Neural progenitor cell (in vitro differentiated cells): Measurements from ENCODE around the gene CLEC20A. TPM values are rescaled to one million over a fixed set of nuclear protein-coding genes. Genes with fewer than 3 reads are reported as not detected.
A peak's percentile ranks its signal among the peaks of the same experiment; 100 is the strongest.

Experiments used
- DNase-seq: peaks from one replicate; pipeline ENCODE4 v3.0.0-alpha.2; 2016; ENCODE audit warnings: low spot score
- H2AFZ ChIP-seq: fragments of 200-600 bp; sonication (generic); replicated peaks from 2 replicates; pipeline ENCODE4 v1.6.1; 2016; ENCODE audit warnings: antibody characterized with exemption
- H3F3A ChIP-seq: fragments of 200-600 bp; sonication (generic); 2 replicates; pipeline ENCODE4 v1.6.1; 2016; ENCODE audit warnings: antibody characterized with exemption, low read depth
- H3K27ac ChIP-seq: fragments of 200-600 bp; sonication (generic); 2 replicates; pipeline ENCODE4 v1.5.1; 2016; ENCODE audit warnings: mild to moderate bottlenecking
- H3K27me3 ChIP-seq: fragments of 200-600 bp; sonication (generic); 2 replicates; pipeline ENCODE4 v1.6.1; 2016; ENCODE audit warnings: mild to moderate bottlenecking, moderate library complexity
- H3K36me3 ChIP-seq: fragments of 200-600 bp; sonication (generic); 2 replicates; pipeline ENCODE4 v1.5.1; 2016
- H3K4me1 ChIP-seq: fragments of 200-600 bp; sonication (generic); 2 replicates; pipeline ENCODE4 v1.6.1; 2016; ENCODE audit warnings: mixed run types
- H3K4me2 ChIP-seq: fragments of 200-600 bp; sonication (generic); 2 replicates; pipeline ENCODE4 v1.6.1; 2016
- H3K4me3 ChIP-seq: fragments of 200-600 bp; sonication (generic); 2 replicates; pipeline ENCODE4 v1.5.1; 2016
- H3K79me2 ChIP-seq: fragments of 200-600 bp; sonication (generic); 2 replicates; pipeline ENCODE4 v1.6.1; 2016; ENCODE audit warnings: low read depth
- H3K9ac ChIP-seq: fragments of 200-600 bp; sonication (generic); 2 replicates; pipeline ENCODE4 v1.6.1; 2016
- H3K9me3 ChIP-seq: fragments of 200-600 bp; sonication (generic); 2 replicates; pipeline ENCODE4 v1.5.1; 2016; ENCODE audit warnings: low read depth
- H4K20me1 ChIP-seq: fragments of 200-600 bp; sonication (generic); 2 replicates; pipeline ENCODE4 v1.6.1; 2016; ENCODE audit warnings: low read depth
- H3K27ac Mint-ChIP-seq: 3 replicates; pipeline ENCODE4 v1.8.0; 2021; ENCODE audit warnings: mixed read lengths
- H3K27me3 Mint-ChIP-seq: 2 replicates; pipeline ENCODE4 v1.8.0; 2022; ENCODE audit warnings: low read depth, mild to moderate bottlenecking, inconsistent platforms, moderate library complexity, mixed read lengths; ENCODE audit not compliant: insufficient read depth
- H3K36me3 Mint-ChIP-seq: 3 replicates; pipeline ENCODE4 v1.8.0; 2021; ENCODE audit warnings: mixed read lengths
- H3K4me1 Mint-ChIP-seq: 3 replicates; pipeline ENCODE4 v1.8.0; 2021; ENCODE audit warnings: mixed read lengths
- H3K4me3 Mint-ChIP-seq: 3 replicates; pipeline ENCODE4 v1.8.0; 2021; ENCODE audit warnings: mild to moderate bottlenecking, moderate library complexity, mixed read lengths
- H3K9me3 Mint-ChIP-seq: 3 replicates; pipeline ENCODE4 v1.8.0; 2020; ENCODE audit warnings: mixed read lengths
- EZH2 ChIP-seq: fragments of 200-600 bp; sonication (generic); IDR thresholded peaks from 2 replicates; pipeline ENCODE4 v1.6.1; 2017; ENCODE audit warnings: antibody characterized with exemption, mild to moderate bottlenecking, moderate library complexity
- EZH2phosphoT487 ChIP-seq: fragments of 200-600 bp; sonication (generic); IDR thresholded peaks from 2 replicates; pipeline ENCODE4 v1.6.1; 2017; ENCODE audit warnings: antibody characterized with exemption
- total RNA-seq: library from RNA; depleted of rRNA; stranded (reverse); fragments of >200 nt; gene quantifications from 2 replicates; pipeline ENCODE4 v1.2.3, GENCODE V29; 2015; ENCODE audit warnings: low replicate concordance
- TF ChIP-seq, protein P1 (sequence below): fragments of 200-600 bp; sonication (generic); IDR thresholded peaks from 2 replicates; pipeline ENCODE4 v1.5.1; 2017; ENCODE audit warnings: antibody characterized with exemption, mild to moderate bottlenecking

Gene CLEC20A
- total RNA-seq, 1 donor from 2014 or later = not detected

DNA sequence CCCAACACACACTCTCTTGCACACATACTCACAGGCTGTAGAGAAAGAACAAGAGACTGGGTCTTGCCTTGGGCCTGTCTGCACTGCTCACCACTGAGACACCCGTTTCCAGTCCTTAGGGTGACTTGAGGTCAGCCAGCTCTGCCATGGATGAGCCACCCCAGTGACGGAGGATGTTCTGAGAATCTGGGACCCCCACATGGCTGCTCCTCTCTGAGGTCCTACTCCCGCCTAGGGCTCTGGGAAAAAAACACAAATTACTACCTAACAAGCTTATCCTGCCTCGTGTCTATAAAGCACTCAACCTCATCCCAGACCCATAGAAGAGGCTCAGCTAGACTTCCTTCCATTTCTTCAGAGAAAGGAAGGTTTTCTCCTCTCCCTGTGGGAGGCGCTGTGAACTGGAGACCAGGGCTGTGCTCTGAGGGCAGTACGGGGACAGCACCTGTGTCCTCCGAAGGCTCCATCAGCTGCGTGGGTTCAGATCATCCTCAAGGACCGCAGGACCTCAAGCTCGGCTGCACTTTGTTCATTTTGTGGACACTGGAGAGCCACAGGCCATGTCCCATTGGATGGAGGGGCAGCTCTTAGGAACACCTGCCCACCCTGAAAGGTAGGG is 4.3 kb upstream of the CLEC20A start:
- TF ChIP-seq, protein P1, sequence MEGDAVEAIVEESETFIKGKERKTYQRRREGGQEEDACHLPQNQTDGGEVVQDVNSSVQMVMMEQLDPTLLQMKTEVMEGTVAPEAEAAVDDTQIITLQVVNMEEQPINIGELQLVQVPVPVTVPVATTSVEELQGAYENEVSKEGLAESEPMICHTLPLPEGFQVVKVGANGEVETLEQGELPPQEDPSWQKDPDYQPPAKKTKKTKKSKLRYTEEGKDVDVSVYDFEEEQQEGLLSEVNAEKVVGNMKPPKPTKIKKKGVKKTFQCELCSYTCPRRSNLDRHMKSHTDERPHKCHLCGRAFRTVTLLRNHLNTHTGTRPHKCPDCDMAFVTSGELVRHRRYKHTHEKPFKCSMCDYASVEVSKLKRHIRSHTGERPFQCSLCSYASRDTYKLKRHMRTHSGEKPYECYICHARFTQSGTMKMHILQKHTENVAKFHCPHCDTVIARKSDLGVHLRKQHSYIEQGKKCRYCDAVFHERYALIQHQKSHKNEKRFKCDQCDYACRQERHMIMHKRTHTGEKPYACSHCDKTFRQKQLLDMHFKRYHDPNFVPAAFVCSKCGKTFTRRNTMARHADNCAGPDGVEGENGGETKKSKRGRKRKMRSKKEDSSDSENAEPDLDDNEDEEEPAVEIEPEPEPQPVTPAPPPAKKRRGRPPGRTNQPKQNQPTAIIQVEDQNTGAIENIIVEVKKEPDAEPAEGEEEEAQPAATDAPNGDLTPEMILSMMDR = no peak
- no peak for TF ChIP-seq EZH2phosphoT487
- TF ChIP-seq EZH2 = no peak
- no peaks in the 10 kb centered on the region for H3K36me3 Mint-ChIP-seq
- peak overlapping the region; percentile 65 for H2AFZ ChIP-seq
- peaks cover 3% of the 10 kb centered on the region for H3F3A ChIP-seq
- H3K9me3 Mint-ChIP-seq = no peaks in the 10 kb centered on the region
- no peaks in the 10 kb centered on the region for H3K36me3 ChIP-seq
- no peak for DNase-seq
- no peak overlapping the region for H3K27ac Mint-ChIP-seq
- no peaks in the 10 kb centered on the region for H3K79me2 ChIP-seq
- H3K4me2 ChIP-seq = no peak overlapping the region
- no peak overlapping the region for H3K4me3 ChIP-seq
- peaks cover 9% of the 10 kb centered on the region for H3K4me1 Mint-ChIP-seq
- no peak overlapping the region for H3K9ac ChIP-seq
- H3K27ac ChIP-seq = no peak overlapping the region
- H3K27me3 ChIP-seq = no peaks in the 10 kb centered on the region
- H3K27me3 Mint-ChIP-seq = peaks cover 2% of the 10 kb centered on the region
- H4K20me1 ChIP-seq = no peaks in the 10 kb centered on the region
- no peak overlapping the region for H3K4me3 Mint-ChIP-seq
- no peaks in the 10 kb centered on the region for H3K4me1 ChIP-seq
- no peaks in the 10 kb centered on the region for H3K9me3 ChIP-seq

DNA sequence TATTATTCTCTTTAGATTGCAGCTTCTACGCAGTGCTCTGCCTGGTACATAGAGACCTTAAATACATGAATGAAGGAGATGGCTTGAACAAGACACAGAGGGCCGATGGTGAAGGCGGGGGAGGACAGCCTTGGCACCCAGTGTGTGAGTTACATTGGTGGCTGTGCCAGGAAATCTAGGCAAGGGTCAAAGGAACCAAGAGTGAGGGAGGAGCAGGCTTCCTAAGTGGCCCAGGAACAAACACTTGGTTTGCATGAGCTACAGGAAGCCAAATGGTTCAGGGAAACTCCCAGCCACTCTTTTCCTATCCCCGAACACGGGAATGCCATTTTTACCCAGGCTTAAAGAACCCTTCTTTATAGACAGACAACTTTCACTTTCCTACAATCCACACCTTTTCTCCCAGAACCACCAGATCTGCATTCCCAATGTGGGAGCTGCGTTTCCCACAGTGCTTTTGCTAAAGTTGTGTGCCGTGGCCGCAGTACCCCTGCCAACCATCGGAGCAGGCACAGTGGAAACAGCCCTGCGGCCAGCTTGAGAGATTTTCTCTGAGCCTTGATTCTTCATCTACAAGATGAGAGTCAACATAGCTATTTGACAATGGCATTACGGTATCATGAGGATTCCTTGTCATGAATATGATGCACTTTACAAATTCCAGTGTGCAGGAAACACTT is 3.5 kb upstream of the CLEC20A start:
- Histone ChIP-seq H4K20me1 (no peaks in the 10 kb centered on the region), H3K27me3 (no peaks in the 10 kb centered on the region), H3K4me2 (no peak overlapping the region), H3K79me2 (no peaks in the 10 kb centered on the region), H3K27ac (no peak overlapping the region), H2AFZ (no peak overlapping the region), H3K4me1 (no peaks in the 10 kb centered on the region), H3K9me3 (no peaks in the 10 kb centered on the region), H3F3A (peaks cover 3% of the 10 kb centered on the region), H3K9ac (no peak overlapping the region), H3K36me3 (no peaks in the 10 kb centered on the region), H3K4me3 (no peak overlapping the region)
- DNase-seq = peak; percentile 25
- Mint-ChIP-seq H3K36me3 (no peaks in the 10 kb centered on the region), H3K27ac (no peak overlapping the region), H3K4me3 (no peak overlapping the region), H3K27me3 (peaks cover 4% of the 10 kb centered on the region), H3K4me1 (peaks cover 9% of the 10 kb centered on the region), H3K9me3 (no peaks in the 10 kb centered on the region)
- TF ChIP-seq, protein P1 = peak; percentile 35
- TF ChIP-seq EZH2 = no peak

DNA sequence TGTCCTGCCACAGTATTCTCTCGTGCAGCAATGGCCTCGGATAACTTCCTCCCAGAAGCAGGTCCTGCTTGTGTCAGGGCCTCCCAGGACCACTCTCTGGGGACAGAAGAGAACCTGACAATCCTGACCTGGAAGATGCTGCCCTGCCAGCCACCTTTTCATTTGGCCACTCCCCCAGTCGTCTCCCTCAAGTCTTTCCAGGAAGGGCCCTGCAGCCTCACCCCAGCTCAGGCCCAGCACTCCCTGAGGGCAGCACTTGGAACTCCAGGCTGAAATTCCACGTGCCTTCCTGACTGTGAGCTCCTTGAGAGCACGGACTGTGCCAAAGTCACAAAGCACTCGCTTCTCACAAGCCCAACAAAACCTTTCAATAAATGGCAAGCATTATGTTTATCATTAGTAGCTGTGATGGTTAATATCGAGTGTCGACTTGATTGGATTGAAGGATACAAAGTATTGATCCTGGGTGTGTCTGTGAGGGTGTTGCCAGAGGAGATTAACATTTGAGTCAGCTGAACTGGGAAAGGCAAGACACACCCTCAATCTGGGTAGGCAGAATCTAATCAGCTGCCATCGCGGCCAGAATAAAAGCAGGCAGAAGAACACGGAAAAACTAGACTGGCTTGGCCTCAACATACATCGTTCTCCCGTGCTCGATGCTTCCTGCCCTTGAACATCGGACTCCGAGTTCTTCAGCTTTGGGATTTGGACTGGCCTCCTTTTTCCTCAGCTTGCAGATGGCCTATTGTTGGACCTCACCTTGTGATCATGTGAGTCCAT is 2.3 kb upstream of the CLEC20A start:
- no peaks in the 10 kb centered on the region for H3K27me3 ChIP-seq
- H3F3A ChIP-seq = peaks cover 3% of the 10 kb centered on the region
- no peak overlapping the region for H3K4me2 ChIP-seq
- H3K9me3 ChIP-seq = no peaks in the 10 kb centered on the region
- H3K4me1 Mint-ChIP-seq = peaks cover 9% of the 10 kb centered on the region
- peaks cover 7% of the 10 kb centered on the region for H3K27me3 Mint-ChIP-seq
- no peak overlapping the region for H3K4me3 ChIP-seq
- H2AFZ ChIP-seq = peak overlapping the region; percentile 5
- H4K20me1 ChIP-seq = no peaks in the 10 kb centered on the region
- no peak for DNase-seq
- H3K36me3 ChIP-seq = no peaks in the 10 kb centered on the region
- H3K4me1 ChIP-seq = no peaks in the 10 kb centered on the region
- H3K9ac ChIP-seq = no peak overlapping the region
- H3K27ac Mint-ChIP-seq = no peak overlapping the region
- TF ChIP-seq, protein P1 = no peak
- TF ChIP-seq EZH2phosphoT487 (no peak), EZH2 (no peak)
- H3K79me2 ChIP-seq = no peaks in the 10 kb centered on the region
- H3K27ac ChIP-seq = no peak overlapping the region
- no peaks in the 10 kb centered on the region for H3K36me3 Mint-ChIP-seq
- H3K9me3 Mint-ChIP-seq = no peaks in the 10 kb centered on the region
- no peak overlapping the region for H3K4me3 Mint-ChIP-seq
